Measurements from ENCODE around the gene FKBP8.

DNA sequence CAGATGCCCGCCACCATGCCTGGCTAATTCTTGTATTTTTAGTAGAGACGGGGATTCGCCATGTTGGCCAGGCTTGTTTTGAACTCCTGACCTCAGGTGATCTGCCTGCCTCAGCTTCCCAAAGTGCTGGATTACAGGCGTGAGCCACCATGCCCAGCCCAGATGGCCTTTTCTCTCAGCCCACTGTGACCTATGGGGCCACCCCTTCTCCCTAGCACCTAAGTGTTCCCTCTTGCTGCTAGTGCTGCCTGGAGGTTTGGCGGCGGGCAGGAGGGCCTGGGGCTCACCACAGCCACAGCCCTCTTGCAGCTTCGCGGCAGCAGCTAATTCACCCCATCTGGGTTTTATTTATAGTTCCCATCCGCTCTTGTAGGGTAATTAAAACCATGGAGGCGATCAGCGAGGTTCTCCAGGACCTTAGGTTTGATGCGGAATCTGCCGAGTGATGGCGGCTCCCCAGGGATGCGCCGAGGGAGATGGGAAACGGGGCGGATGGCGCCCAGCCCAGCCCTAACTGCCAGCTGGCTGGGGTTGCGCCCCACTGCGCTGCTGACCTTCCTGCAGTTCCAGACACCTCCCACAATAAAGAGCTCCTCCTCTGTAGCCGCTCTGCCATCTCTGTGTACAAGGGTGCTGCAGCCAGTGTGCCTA, 48.5 kb upstream of the FKBP8 start:
- TF ChIP-seq, protein P1, sequence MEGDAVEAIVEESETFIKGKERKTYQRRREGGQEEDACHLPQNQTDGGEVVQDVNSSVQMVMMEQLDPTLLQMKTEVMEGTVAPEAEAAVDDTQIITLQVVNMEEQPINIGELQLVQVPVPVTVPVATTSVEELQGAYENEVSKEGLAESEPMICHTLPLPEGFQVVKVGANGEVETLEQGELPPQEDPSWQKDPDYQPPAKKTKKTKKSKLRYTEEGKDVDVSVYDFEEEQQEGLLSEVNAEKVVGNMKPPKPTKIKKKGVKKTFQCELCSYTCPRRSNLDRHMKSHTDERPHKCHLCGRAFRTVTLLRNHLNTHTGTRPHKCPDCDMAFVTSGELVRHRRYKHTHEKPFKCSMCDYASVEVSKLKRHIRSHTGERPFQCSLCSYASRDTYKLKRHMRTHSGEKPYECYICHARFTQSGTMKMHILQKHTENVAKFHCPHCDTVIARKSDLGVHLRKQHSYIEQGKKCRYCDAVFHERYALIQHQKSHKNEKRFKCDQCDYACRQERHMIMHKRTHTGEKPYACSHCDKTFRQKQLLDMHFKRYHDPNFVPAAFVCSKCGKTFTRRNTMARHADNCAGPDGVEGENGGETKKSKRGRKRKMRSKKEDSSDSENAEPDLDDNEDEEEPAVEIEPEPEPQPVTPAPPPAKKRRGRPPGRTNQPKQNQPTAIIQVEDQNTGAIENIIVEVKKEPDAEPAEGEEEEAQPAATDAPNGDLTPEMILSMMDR (IDR thresholded peaks at IDR 0.05; ENCODE audit: poor library complexity) = no peak
- no peak for TF ChIP-seq EZH2 (IDR thresholded peaks at IDR 0.05; ENCODE audit: borderline replicate concordance)
